Measurements from ENCODE around the gene PRRC2B.
A peak's percentile ranks its signal among the peaks of the same experiment; 100 is the strongest.
"Not testable (repeated sequence)": the region's sequence is repeated elsewhere in the genome, so short reads cannot be mapped to it uniquely, and the experiment has no call there.

PRRC2B gene

GRCh38 chr9:131393622-131394463, at the start of gene PRRC2B:
Gene PRRC2B (plus strand): TSS chr9:131394086. CDS start chr9:131430145, 36,059 bp downstream.
- Histone ChIP-seq H3K27ac (ENCODE audit: low read depth in 2 of 2, low read length in 2 of 2) (peak within 1 kb of the TSS; percentile 86 to 89), H3K27me3 (ENCODE audit: control insufficient read depth in 2 of 2, insufficient read depth in 2 of 2, low read length in 2 of 2) (no peaks in the 10 kb centered on the region), H3K9me3 (ENCODE audit: control insufficient read depth in 2 of 2, low read length in 2 of 2) (no peaks in the 10 kb centered on the region), H3K9ac (ENCODE audit: low read depth in 1 of 2, low read length in 2 of 2) (peak within 1 kb of the TSS; percentile 69 to 72), H3K36me3 (ENCODE audit: control insufficient read depth in 2 of 2, insufficient read depth in 2 of 2, low read length in 2 of 2) (no peaks in the 10 kb centered on the region), H3K4me3 (ENCODE audit: low read length in 2 of 2) (peak within 1 kb of the TSS; percentile 52 to 71), H3K4me1 (ENCODE audit: control insufficient read depth in 2 of 2, insufficient read depth in 2 of 2, low read length in 2 of 2) (peaks cover 28 to 31% of the 10 kb centered on the region in 2 donors)

- H3K4me3 ChIP-seq (ENCODE audit: low read length in 2 of 2); H3K36me3 ChIP-seq (ENCODE audit: control insufficient read depth in 2 of 2, insufficient read depth in 2 of 2, low read length in 2 of 2); H3K9ac ChIP-seq (ENCODE audit: low read depth in 1 of 2, low read length in 2 of 2); H3K9me3 ChIP-seq (ENCODE audit: control insufficient read depth in 2 of 2, low read length in 2 of 2); H3K27me3 ChIP-seq (ENCODE audit: control insufficient read depth in 2 of 2, insufficient read depth in 2 of 2, low read length in 2 of 2); H3K27ac ChIP-seq (ENCODE audit: low read depth in 2 of 2, low read length in 2 of 2); H3K4me1 ChIP-seq (ENCODE audit: control insufficient read depth in 2 of 2, insufficient read depth in 2 of 2, low read length in 2 of 2): not testable (repeated sequence)
Measured at GRCh38 chr9:131344931-131345535, 48.9 kb upstream of the PRRC2B start.

GRCh38 chr9:131346559-131346958, 47.3 kb upstream of the PRRC2B start:
- Histone ChIP-seq H3K9me3 (ENCODE audit: control insufficient read depth in 2 of 2, low read length in 2 of 2) (no peaks in the 10 kb centered on the region), H3K27me3 (ENCODE audit: control insufficient read depth in 2 of 2, insufficient read depth in 2 of 2, low read length in 2 of 2) (no peaks in the 10 kb centered on the region), H3K9ac (ENCODE audit: low read depth in 1 of 2, low read length in 2 of 2) (no peak overlapping the region), H3K27ac (ENCODE audit: low read depth in 2 of 2, low read length in 2 of 2) (no peak overlapping the region), H3K36me3 (ENCODE audit: control insufficient read depth in 2 of 2, insufficient read depth in 2 of 2, low read length in 2 of 2) (no peaks in the 10 kb centered on the region), H3K4me1 (ENCODE audit: control insufficient read depth in 2 of 2, insufficient read depth in 2 of 2, low read length in 2 of 2) (peaks cover 3 to 5% of the 10 kb centered on the region in 2 donors), H3K4me3 (ENCODE audit: low read length in 2 of 2) (no peak overlapping the region)

GRCh38 chr9:131347376-131348020, 46.4 kb upstream of the PRRC2B start:
- Histone ChIP-seq H3K27me3 (ENCODE audit: control insufficient read depth in 2 of 2, insufficient read depth in 2 of 2, low read length in 2 of 2) (no peaks in the 10 kb centered on the region), H3K4me1 (ENCODE audit: control insufficient read depth in 2 of 2, insufficient read depth in 2 of 2, low read length in 2 of 2) (peaks cover 3 to 5% of the 10 kb centered on the region in 2 donors), H3K27ac (ENCODE audit: low read depth in 2 of 2, low read length in 2 of 2) (no peak overlapping the region), H3K9me3 (ENCODE audit: control insufficient read depth in 2 of 2, low read length in 2 of 2) (no peaks in the 10 kb centered on the region), H3K4me3 (ENCODE audit: low read length in 2 of 2) (no peak overlapping the region), H3K9ac (ENCODE audit: low read depth in 1 of 2, low read length in 2 of 2) (no peak overlapping the region), H3K36me3 (ENCODE audit: control insufficient read depth in 2 of 2, insufficient read depth in 2 of 2, low read length in 2 of 2) (no peaks in the 10 kb centered on the region)

GRCh38 chr9:131348631-131349521, 45.0 kb upstream of the PRRC2B start:
- H3K9me3 ChIP-seq (ENCODE audit: control insufficient read depth in 2 of 2, low read length in 2 of 2), result no peaks in the 10 kb centered on the region
- no peaks in the 10 kb centered on the region for H3K36me3 ChIP-seq (ENCODE audit: control insufficient read depth in 2 of 2, insufficient read depth in 2 of 2, low read length in 2 of 2)
- no peak overlapping the region for H3K4me3 ChIP-seq (ENCODE audit: low read length in 2 of 2)
- no peak overlapping the region for H3K27ac ChIP-seq (ENCODE audit: low read depth in 2 of 2, low read length in 2 of 2)
- no peak overlapping the region for H3K9ac ChIP-seq (ENCODE audit: low read depth in 1 of 2, low read length in 2 of 2)
- peaks cover 3 to 5% of the 10 kb centered on the region in 2 donors for H3K4me1 ChIP-seq (ENCODE audit: control insufficient read depth in 2 of 2, insufficient read depth in 2 of 2, low read length in 2 of 2)
- no peaks in the 10 kb centered on the region for H3K27me3 ChIP-seq (ENCODE audit: control insufficient read depth in 2 of 2, insufficient read depth in 2 of 2, low read length in 2 of 2)

GRCh38 chr9:131349522-131349880, 44.4 kb upstream of the PRRC2B start:
- no peaks in the 10 kb centered on the region for H3K9me3 ChIP-seq (ENCODE audit: control insufficient read depth in 2 of 2, low read length in 2 of 2)
- no peak overlapping the region for H3K9ac ChIP-seq (ENCODE audit: low read depth in 1 of 2, low read length in 2 of 2)
- H3K27ac ChIP-seq (ENCODE audit: low read depth in 2 of 2, low read length in 2 of 2), result no peak overlapping the region
- peak overlapping the region; percentile 12 to 61 for H3K4me3 ChIP-seq (ENCODE audit: low read length in 2 of 2)
- H3K27me3 ChIP-seq (ENCODE audit: control insufficient read depth in 2 of 2, insufficient read depth in 2 of 2, low read length in 2 of 2), result no peaks in the 10 kb centered on the region
- peaks cover 3 to 5% of the 10 kb centered on the region in 2 donors for H3K4me1 ChIP-seq (ENCODE audit: control insufficient read depth in 2 of 2, insufficient read depth in 2 of 2, low read length in 2 of 2)
- no peaks in the 10 kb centered on the region for H3K36me3 ChIP-seq (ENCODE audit: control insufficient read depth in 2 of 2, insufficient read depth in 2 of 2, low read length in 2 of 2)

- peak overlapping the region; percentile 12 to 61 for H3K4me3 ChIP-seq (ENCODE audit: low read length in 2 of 2)
- H3K4me1 ChIP-seq (ENCODE audit: control insufficient read depth in 2 of 2, insufficient read depth in 2 of 2, low read length in 2 of 2), result peaks cover 3 to 5% of the 10 kb centered on the region in 2 donors
- H3K9me3 ChIP-seq (ENCODE audit: control insufficient read depth in 2 of 2, low read length in 2 of 2), result no peaks in the 10 kb centered on the region
- H3K9ac ChIP-seq (ENCODE audit: low read depth in 1 of 2, low read length in 2 of 2), result peak overlapping the region in 1 of 2 donors; percentile 13
- no peaks in the 10 kb centered on the region for H3K27me3 ChIP-seq (ENCODE audit: control insufficient read depth in 2 of 2, insufficient read depth in 2 of 2, low read length in 2 of 2)
- H3K27ac ChIP-seq (ENCODE audit: low read depth in 2 of 2, low read length in 2 of 2), result no peak overlapping the region
- H3K36me3 ChIP-seq (ENCODE audit: control insufficient read depth in 2 of 2, insufficient read depth in 2 of 2, low read length in 2 of 2), result no peaks in the 10 kb centered on the region
Measured at GRCh38 chr9:131349881-131350563, 43.9 kb upstream of the PRRC2B start.

GRCh38 chr9:131356479-131356878, 37.4 kb upstream of the PRRC2B start:
- H3K4me1 ChIP-seq (ENCODE audit: control insufficient read depth in 2 of 2, insufficient read depth in 2 of 2, low read length in 2 of 2); H3K4me3 ChIP-seq (ENCODE audit: low read length in 2 of 2); H3K36me3 ChIP-seq (ENCODE audit: control insufficient read depth in 2 of 2, insufficient read depth in 2 of 2, low read length in 2 of 2); H3K9ac ChIP-seq (ENCODE audit: low read depth in 1 of 2, low read length in 2 of 2); H3K9me3 ChIP-seq (ENCODE audit: control insufficient read depth in 2 of 2, low read length in 2 of 2); H3K27ac ChIP-seq (ENCODE audit: low read depth in 2 of 2, low read length in 2 of 2); H3K27me3 ChIP-seq (ENCODE audit: control insufficient read depth in 2 of 2, insufficient read depth in 2 of 2, low read length in 2 of 2): not testable (repeated sequence)

GRCh38 chr9:131358556-131358955, 35.3 kb upstream of the PRRC2B start:
- Histone ChIP-seq H3K9ac (ENCODE audit: low read depth in 1 of 2, low read length in 2 of 2) (no peak overlapping the region), H3K4me1 (ENCODE audit: control insufficient read depth in 2 of 2, insufficient read depth in 2 of 2, low read length in 2 of 2) (peaks cover 0 to 2% of the 10 kb centered on the region in 2 donors), H3K27me3 (ENCODE audit: control insufficient read depth in 2 of 2, insufficient read depth in 2 of 2, low read length in 2 of 2) (no peaks in the 10 kb centered on the region)

More at GRCh38 chr9:131358556-131358955, 35.3 kb upstream of the PRRC2B start:
- H3K9me3 ChIP-seq (ENCODE audit: control insufficient read depth in 2 of 2, low read length in 2 of 2), result no peaks in the 10 kb centered on the region
- H3K4me3 ChIP-seq (ENCODE audit: low read length in 2 of 2), result no peak overlapping the region
- no peak overlapping the region for H3K27ac ChIP-seq (ENCODE audit: low read depth in 2 of 2, low read length in 2 of 2)
- H3K36me3 ChIP-seq (ENCODE audit: control insufficient read depth in 2 of 2, insufficient read depth in 2 of 2, low read length in 2 of 2), result no peaks in the 10 kb centered on the region

Data from mucosa of rectum (tissue), 2 donors.